HG03457 (cell line): ENCODE data around the gene PAIP2B.

Experiments used
- ATAC-seq: cut with Tn5 transposase; IDR thresholded peaks from one replicate; pipeline ENCODE4 v1.9.1; 2021; ENCODE audit warnings: moderate number of reproducible peaks; ENCODE audit not compliant: unreplicated experiment

The PAIP2B gene

DNA sequence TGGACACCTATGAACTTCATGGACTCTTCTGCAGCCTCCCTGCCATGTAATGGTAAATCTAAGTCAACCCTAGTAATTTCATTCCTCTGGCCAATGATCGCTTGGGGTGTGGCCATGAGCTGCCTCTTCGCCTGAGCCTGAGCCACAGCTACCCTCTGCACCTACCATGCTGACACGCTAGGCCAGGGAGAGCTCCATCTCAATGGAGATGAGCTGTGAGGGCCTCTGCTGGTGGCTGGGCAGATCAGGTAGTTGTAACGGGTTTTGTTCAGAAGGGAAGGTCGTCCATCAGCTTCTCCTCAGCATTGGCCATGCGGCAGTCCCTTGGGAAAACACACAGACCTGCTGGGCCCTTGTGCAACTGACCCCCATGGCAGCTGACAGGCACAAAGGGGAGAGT, 72.1 kb downstream of the PAIP2B start:
- no peak for ATAC-seq

DNA sequence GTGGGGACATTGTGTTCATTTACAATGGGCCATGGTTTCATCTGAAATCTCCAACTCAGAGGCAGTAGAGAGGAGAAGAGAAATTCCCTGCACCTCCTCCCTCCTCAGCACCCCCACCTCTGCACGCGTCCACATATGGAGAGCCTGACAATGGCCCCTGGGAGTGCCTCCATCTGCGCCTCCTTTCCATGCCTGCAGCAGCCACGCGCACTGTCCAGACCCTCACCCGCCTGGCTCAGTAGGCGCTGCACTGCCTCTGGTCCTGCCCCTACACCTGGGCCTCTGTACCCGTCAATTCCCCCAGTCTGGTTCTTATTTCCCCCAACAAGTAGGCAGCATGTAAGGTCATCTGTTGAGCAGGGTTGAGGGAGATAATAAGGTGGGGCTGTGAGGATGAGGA, 72.6 kb downstream of the PAIP2B start:
- ATAC-seq = no peak

DNA sequence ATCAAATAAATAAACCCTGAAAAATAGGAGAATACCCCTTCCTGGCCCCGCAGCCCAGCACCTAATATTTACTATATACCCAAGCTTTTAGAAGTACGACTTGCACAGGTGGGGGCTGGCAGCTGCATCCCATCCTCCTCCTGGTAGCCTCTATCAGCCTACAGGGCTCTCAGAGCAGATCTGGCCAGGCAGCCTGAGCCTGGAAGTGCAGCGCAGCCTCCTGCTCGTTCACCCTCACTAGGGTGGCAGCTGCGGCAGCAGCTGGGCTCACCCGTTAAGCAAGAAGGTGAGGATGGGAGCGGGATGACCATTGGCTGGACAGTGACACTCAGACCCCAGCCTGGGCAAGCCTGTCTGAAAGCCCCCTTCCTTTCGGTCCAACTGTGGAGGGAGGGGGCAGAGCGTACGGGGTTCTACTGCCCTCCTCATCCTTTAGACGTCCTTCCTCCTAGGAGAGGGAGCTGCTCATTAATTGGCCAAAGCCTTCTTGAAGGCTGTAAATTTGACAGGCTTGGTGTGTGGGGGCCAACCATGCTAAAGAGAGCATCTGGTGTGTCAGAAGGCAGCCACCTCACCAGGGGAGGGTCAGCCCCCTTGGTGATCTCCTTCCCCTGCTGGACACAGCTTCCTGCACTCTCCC, 73.2 kb downstream of the PAIP2B start:
- no peak for ATAC-seq

DNA sequence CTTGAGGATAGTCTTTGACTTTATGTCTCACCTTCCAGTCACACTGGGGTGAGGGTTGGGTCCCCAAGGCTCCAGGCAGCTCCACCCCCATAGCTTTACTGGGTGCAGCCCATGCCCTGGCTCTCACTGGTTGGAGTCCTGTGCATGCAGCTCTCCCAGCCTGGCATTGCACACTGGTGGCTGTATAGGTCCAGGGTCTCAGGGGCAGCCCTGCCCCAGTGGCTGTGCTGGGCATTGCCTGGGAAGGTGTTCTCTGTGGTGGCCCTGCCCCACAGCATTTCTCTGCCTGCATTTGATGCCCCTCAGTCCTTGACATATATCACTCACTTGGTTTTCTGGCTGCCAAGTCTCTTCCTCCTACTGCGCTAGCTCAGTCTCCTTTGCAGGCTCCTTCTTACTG, 75.3 kb downstream of the PAIP2B start:
- no peak for ATAC-seq

DNA sequence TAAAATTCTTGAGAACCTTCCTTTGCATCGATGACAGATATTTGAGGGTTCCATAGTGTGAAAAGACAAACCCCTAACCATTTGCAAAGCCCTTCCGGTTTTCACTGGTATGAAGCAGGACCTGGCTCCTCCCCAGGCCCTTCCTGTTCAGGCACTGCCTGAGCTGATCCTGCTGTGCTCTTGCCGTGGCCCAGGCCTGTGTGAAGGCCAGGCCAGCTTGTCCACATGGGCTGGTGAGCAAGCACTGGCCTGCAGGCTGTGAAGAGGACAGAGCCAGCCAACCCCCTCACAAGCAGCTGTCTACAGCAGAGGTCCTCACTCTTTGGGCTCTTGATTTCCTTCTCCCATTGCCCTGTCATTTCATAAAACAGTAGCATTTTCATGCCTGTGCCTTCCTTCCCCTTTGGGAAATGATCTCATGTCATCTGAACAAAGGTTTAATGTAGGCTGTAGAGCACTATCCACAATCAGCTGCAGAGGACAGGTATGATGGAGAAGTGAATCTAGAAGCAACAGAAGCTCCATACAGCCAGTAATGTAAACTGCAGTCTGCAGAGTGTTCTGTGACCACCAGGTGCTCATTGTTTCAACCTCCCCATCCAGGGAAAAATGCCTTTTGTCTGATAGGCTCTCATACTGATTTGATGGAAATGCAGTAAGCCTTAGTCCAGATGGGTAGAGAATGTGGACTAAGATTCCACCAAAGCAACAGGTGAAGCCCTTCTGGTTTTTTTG, 76.7 kb downstream of the PAIP2B start:
- ATAC-seq = no peak

DNA sequence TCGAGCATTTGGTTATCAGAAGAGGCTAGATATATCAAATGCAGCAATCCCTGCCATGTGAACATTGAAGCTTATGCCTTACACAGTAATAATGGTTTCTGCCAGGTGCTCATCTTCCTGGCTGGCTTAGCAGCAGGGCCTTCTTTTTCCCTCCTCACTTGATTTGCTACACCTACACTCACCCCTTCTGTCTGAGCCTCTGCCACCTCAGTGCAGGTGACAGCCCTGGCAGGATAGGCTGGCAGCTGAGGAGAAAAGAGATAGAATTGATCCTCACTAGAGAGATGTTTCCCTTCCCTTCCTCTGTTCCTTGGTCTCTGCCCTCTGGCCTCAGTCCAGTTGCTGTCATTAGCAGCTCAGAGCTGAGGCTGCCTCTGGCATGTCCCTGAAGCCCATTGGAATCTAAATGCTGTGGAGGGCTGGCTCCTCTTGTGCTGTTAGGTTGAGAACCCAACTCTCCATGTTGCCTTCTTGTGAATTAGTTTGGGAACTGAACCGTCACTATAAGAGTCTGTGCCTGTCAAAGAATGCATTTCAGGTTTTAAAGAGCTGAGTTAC, 78.3 kb downstream of the PAIP2B start:
- ATAC-seq = no peak

DNA sequence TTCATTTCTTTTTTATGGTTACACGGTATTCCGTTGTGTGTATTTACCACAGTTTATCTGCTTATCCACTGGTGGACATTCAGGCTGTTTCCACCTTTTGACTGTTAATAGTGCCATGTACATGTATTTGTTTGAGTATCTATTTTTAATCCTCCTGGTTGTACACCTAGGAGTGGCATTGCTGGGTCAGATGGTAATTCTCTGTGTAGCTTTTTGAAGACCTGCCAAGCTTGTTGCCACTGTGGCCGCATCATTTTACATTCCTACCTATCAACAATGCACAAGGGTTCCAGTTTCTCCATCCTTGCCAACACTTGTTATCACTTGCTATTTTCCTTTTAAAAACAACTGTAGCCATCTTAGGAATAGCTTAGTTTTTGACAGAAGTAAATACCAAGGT, 83.1 kb downstream of the PAIP2B start:
- no peak for ATAC-seq

DNA sequence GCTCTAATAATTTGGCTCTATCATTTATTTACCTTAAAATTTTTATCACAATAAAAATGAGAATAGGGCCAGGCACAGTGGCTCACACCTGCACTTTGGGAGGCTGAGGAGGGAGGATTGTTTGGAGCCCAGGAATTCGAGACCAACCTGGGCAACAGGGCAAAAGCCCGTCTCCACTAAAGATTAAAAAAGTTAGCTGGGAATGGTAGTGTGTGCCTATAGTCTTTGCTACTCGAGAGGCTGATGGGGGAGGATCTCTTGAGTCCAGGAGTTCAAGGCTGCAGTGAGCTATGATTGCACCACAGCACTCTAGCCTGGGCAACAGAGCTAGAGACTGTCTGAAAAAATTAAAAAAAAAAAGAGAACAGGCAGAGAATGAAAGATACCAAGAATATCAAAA, 90.7 kb downstream of the PAIP2B start:
- no peak for ATAC-seq

DNA sequence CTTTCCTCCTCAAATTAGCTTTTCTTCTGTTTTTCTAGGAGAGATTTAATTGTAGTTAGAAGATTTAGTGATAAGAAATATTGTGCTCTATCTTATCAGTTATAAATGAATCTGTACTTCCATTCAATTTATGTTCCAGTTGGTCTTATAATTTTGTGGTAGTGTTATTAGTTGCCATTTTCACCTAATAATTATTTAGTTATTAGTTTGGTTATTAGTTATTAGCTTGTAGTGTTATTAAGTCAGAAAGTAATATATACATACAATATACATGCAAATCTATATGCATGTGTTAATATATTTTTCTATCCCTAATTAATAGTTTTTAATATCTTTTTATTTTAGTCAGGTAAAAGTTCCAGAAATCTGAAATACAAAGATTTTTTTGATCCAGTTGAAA, 93.3 kb downstream of the PAIP2B start:
- no peak for ATAC-seq
